Astrocyte (in vitro differentiated cells and primary cell): ENCODE measurements around the gene IGF1R. TPM values are rescaled to one million over a fixed set of nuclear protein-coding genes. Genes with fewer than 3 reads are reported as not detected.

Source experiments
- DNase-seq: peaks from one replicate; pipeline ENCODE4 v3.0.0-alpha.2; 2010; ENCODE audit warnings: low read depth
- FAIRE-seq: peaks from 2 replicates; lab custom pipeline; 2011; peaks lifted over from hg19 to GRCh38; lab: Jason Lieb, UNC
- H2AFZ ChIP-seq: 2 replicates; pipeline ENCODE4 v1.6.0; 2012; ENCODE audit warnings: low read depth, low read length, inconsistent platforms
- H3K27ac ChIP-seq: 2 replicates; pipeline ENCODE4 v1.5.1; 2011; ENCODE audit warnings: low read depth, low read length, inconsistent platforms
- H3K27me3 ChIP-seq: 2 replicates; pipeline ENCODE4 v1.6.0; 2011; ENCODE audit warnings: low read length, inconsistent platforms; ENCODE audit not compliant: insufficient read depth
- H3K36me3 ChIP-seq: 2 replicates; pipeline ENCODE4 v1.5.1; 2011; ENCODE audit warnings: low read length, inconsistent platforms; ENCODE audit not compliant: insufficient read depth
- H3K4me1 ChIP-seq: 2 replicates; pipeline ENCODE4 v1.5.1; 2011; ENCODE audit warnings: low read length, inconsistent platforms; ENCODE audit not compliant: insufficient read depth
- H3K4me2 ChIP-seq: 2 replicates; pipeline ENCODE4 v1.6.0; 2012; ENCODE audit warnings: low read length, inconsistent platforms
- H3K4me3 ChIP-seq: 2 replicates; pipeline ENCODE4 v1.5.1; 2011; ENCODE audit warnings: low read depth, mild to moderate bottlenecking, low read length, inconsistent platforms; ENCODE audit not compliant: insufficient read depth
- H3K79me2 ChIP-seq: 2 replicates; pipeline ENCODE4 v1.6.0; 2012; ENCODE audit warnings: mild to moderate bottlenecking, low read length, inconsistent platforms; ENCODE audit not compliant: insufficient read depth
- H3K9ac ChIP-seq: 2 replicates; pipeline ENCODE4 v1.6.0; 2012; ENCODE audit warnings: mild to moderate bottlenecking, low read length, inconsistent platforms
- H3K9me3 ChIP-seq: 2 replicates; pipeline ENCODE4 v1.5.1; 2012; ENCODE audit warnings: low read depth, mild to moderate bottlenecking, low read length, inconsistent platforms; ENCODE audit not compliant: insufficient read depth
- H4K20me1 ChIP-seq: 2 replicates; pipeline ENCODE4 v1.6.0; 2012; ENCODE audit warnings: low read length, inconsistent platforms; ENCODE audit not compliant: insufficient read depth
- H3K27ac Mint-ChIP-seq: one replicate; pipeline ENCODE4 v1.8.0; 2021; ENCODE audit warnings: mild to moderate bottlenecking, mixed read lengths; ENCODE audit not compliant: unreplicated experiment
- H3K27me3 Mint-ChIP-seq: one replicate; pipeline ENCODE4 v1.8.0; 2021; ENCODE audit warnings: low read depth, mixed read lengths; ENCODE audit not compliant: unreplicated experiment
- H3K36me3 Mint-ChIP-seq: one replicate; pipeline ENCODE4 v1.8.0; 2021; ENCODE audit warnings: low read depth, mixed read lengths; ENCODE audit not compliant: unreplicated experiment
- H3K4me1 Mint-ChIP-seq: one replicate; pipeline ENCODE4 v1.8.0; 2021; ENCODE audit warnings: low read depth, mixed read lengths; ENCODE audit not compliant: unreplicated experiment
- H3K4me3 Mint-ChIP-seq: one replicate; pipeline ENCODE4 v1.8.0; 2021; ENCODE audit warnings: mild to moderate bottlenecking, moderate library complexity, mixed read lengths; ENCODE audit not compliant: unreplicated experiment
- H3K9me3 Mint-ChIP-seq: one replicate; pipeline ENCODE4 v1.8.0; 2021; ENCODE audit warnings: mild to moderate bottlenecking, mixed read lengths; ENCODE audit not compliant: unreplicated experiment
- CTCF ChIP-seq: IDR thresholded peaks from 2 replicates; pipeline ENCODE4 v1.5.1; 2011; ENCODE audit warnings: low read depth, mild to moderate bottlenecking, inconsistent platforms, low read length, moderate library complexity; ENCODE audit not compliant: insufficient read depth
- EZH2 ChIP-seq: IDR thresholded peaks from 2 replicates; pipeline ENCODE4 v1.6.1; 2012; ENCODE audit warnings: mild to moderate bottlenecking, low read length, inconsistent platforms; ENCODE audit not compliant: insufficient read depth
- total RNA-seq: library from RNA; stranded (reverse); gene quantifications from 2 replicates; pipeline ENCODE4 v1.2.1, GENCODE V29; 2021

Gene IGF1R
- total RNA-seq, 1 donor from 2014 or later: 270 TPM

- H3K27ac Mint-ChIP-seq: peak overlapping the region; percentile 59
Observed at GRCh38 chr15:98933406-98933805, 285.1 kb downstream of the IGF1R start.

GRCh38 chr15:98935736-98936135 lies 287.4 kb downstream of the IGF1R start:
- no peak overlapping the region for H2AFZ ChIP-seq

More at GRCh38 chr15:98933406-98933805, 285.1 kb downstream of the IGF1R start:
- no peak overlapping the region for H3K4me3 ChIP-seq
- no peak overlapping the region for H2AFZ ChIP-seq
- Mint-ChIP-seq H3K9me3 (no peaks in the 10 kb centered on the region), H3K36me3 (peaks cover 32% of the 10 kb centered on the region), H3K27me3 (no peaks in the 10 kb centered on the region), H3K4me1 (peaks cover 2% of the 10 kb centered on the region), H3K4me3 (no peak overlapping the region)
- peaks cover 53% of the 10 kb centered on the region for H3K36me3 ChIP-seq
- no peaks in the 10 kb centered on the region for H3K4me1 ChIP-seq
- H3K9ac ChIP-seq: no peak overlapping the region
- H3K9me3 ChIP-seq: no peaks in the 10 kb centered on the region
- H3K27me3 ChIP-seq: no peaks in the 10 kb centered on the region
- FAIRE-seq (no peak), DNase-seq (no peak)
- no peak overlapping the region for H3K27ac ChIP-seq
- H3K4me2 ChIP-seq: no peak overlapping the region
- peaks cover 7% of the 10 kb centered on the region for H4K20me1 ChIP-seq
- H3K79me2 ChIP-seq: peaks cover 5% of the 10 kb centered on the region
- TF ChIP-seq EZH2 (no peak), CTCF (no peak)

More at GRCh38 chr15:98935736-98936135, 287.4 kb downstream of the IGF1R start:
- no peak overlapping the region for H3K4me3 ChIP-seq
- Mint-ChIP-seq H3K9me3 (no peaks in the 10 kb centered on the region), H3K27ac (peak overlapping the region; percentile 54), H3K4me1 (no peaks in the 10 kb centered on the region), H3K36me3 (peaks cover 42% of the 10 kb centered on the region), H3K27me3 (no peaks in the 10 kb centered on the region), H3K4me3 (no peak overlapping the region)
- no peak overlapping the region for H3K4me2 ChIP-seq
- no peak for FAIRE-seq
- H3K36me3 ChIP-seq: peaks cover 50% of the 10 kb centered on the region
- TF ChIP-seq EZH2 (no peak), CTCF (no peak)
- H3K27me3 ChIP-seq: no peaks in the 10 kb centered on the region
- no peaks in the 10 kb centered on the region for H3K9me3 ChIP-seq
- H4K20me1 ChIP-seq: peaks cover 10% of the 10 kb centered on the region
- no peak overlapping the region for H3K27ac ChIP-seq
- DNase-seq: no peak
- H3K4me1 ChIP-seq: no peaks in the 10 kb centered on the region
- peaks cover 4% of the 10 kb centered on the region for H3K79me2 ChIP-seq
- H3K9ac ChIP-seq: no peak overlapping the region
